Naive thymus-derived CD4-positive, alpha-beta T cell (primary cell): ENCODE measurements around the gene NIPAL3. TPM values are rescaled to one million over a fixed set of nuclear protein-coding genes. Genes with fewer than 3 reads are reported as not detected.

ENCODE experiments used
- ATAC-seq: fragments of 150-1000 bp; cut with Tn5 transposase; 2 replicates; pipeline ENCODE4 v1.10.0; 2021; ENCODE audit warnings: mild to moderate bottlenecking, moderate library complexity
- CTCF ChIA-PET: fragments of 350-600 bp; sonication (Branson Sonifier 250); formaldehyde crosslinking; loops from one replicate; lab custom pipeline; 2021; ENCODE audit warnings: antibody characterized with exemption; lab: Charles Lee
- POLR2A ChIA-PET: fragments of 350-600 bp; sonication (Branson Sonifier 250); formaldehyde crosslinking; loops from one replicate; lab custom pipeline; 2021; ENCODE audit warnings: antibody characterized with exemption, inconsistent platforms; lab: Charles Lee
- DNase-seq, 9 donors: peaks; one replicate each; pipeline versions ENCODE4 v3.0.0 to v3.0.0-alpha.2; 2020 to 2022; ENCODE audit warnings: mixed read lengths in 1 of 9
- H3K27ac ChIP-seq: one replicate; pipeline ENCODE4 v1.7.0; 2013; ENCODE audit warnings: mild to moderate bottlenecking, low read depth, low read length, moderate library complexity
- H3K27me3 ChIP-seq, 2 donors: one replicate each; pipeline ENCODE4 v1.7.0; 2013; ENCODE audit warnings: low read length in 2 of 2, mild to moderate bottlenecking in 2 of 2, moderate library complexity in 2 of 2; ENCODE audit not compliant: control insufficient read depth in 2 of 2, insufficient read depth in 2 of 2
- H3K36me3 ChIP-seq, 3 experiments: 1 replicate in 2 of 3; 2 replicates in 1 of 3; pipeline ENCODE4 v1.7.0; 2013; ENCODE audit warnings: low read length in 3 of 3, mild to moderate bottlenecking in 3 of 3, moderate library complexity in 1 of 3; ENCODE audit not compliant: insufficient read depth in 3 of 3, control insufficient read depth in 2 of 3
- H3K4me1 ChIP-seq, 2 donors: one replicate each; pipeline ENCODE4 v1.7.0; 2013; ENCODE audit warnings: low read length in 2 of 2, mild to moderate bottlenecking in 2 of 2, moderate library complexity in 1 of 2; ENCODE audit not compliant: control insufficient read depth in 2 of 2, insufficient read depth in 2 of 2
- H3K4me3 ChIP-seq: 2 replicates; pipeline ENCODE4 v1.7.0; 2013; ENCODE audit warnings: mild to moderate bottlenecking, low read length
- H3K9me3 ChIP-seq, 3 experiments: 1 replicate in 2 of 3; 2 replicates in 1 of 3; pipeline ENCODE4 v1.7.0; 2013; ENCODE audit warnings: low read length in 3 of 3; ENCODE audit not compliant: control insufficient read depth in 2 of 3
- H3K27ac Mint-ChIP-seq, 9 donors: one replicate each; pipeline ENCODE4 v1.8.0; 2020 to 2022; ENCODE audit warnings: mixed read lengths in 9 of 9, mild to moderate bottlenecking in 8 of 9, moderate library complexity in 5 of 9, inconsistent platforms in 2 of 9
- H3K27me3 Mint-ChIP-seq, 5 donors: one replicate each; pipeline ENCODE4 v1.8.0; 2021 to 2022; ENCODE audit warnings: mixed read lengths in 5 of 5, mild to moderate bottlenecking in 1 of 5
- H3K36me3 Mint-ChIP-seq, 5 donors: one replicate each; pipeline ENCODE4 v1.8.0; 2020 to 2022; ENCODE audit warnings: mixed read lengths in 5 of 5, mild to moderate bottlenecking in 3 of 5, inconsistent platforms in 1 of 5
- H3K4me1 Mint-ChIP-seq, 7 donors: one replicate each; pipeline ENCODE4 v1.8.0; 2020 to 2022; ENCODE audit warnings: mixed read lengths in 7 of 7, mild to moderate bottlenecking in 3 of 7, inconsistent platforms in 1 of 7
- H3K4me3 Mint-ChIP-seq, 10 donors: one replicate each; pipeline ENCODE4 v1.8.0; 2020 to 2022; ENCODE audit warnings: mild to moderate bottlenecking in 10 of 10, mixed read lengths in 10 of 10, moderate library complexity in 6 of 10, inconsistent platforms in 2 of 10
- H3K9me3 Mint-ChIP-seq, 11 donors: one replicate each; pipeline ENCODE4 v1.8.0; 2020 to 2022; ENCODE audit warnings: mixed read lengths in 11 of 11, mild to moderate bottlenecking in 4 of 11, inconsistent platforms in 1 of 11, moderate library complexity in 1 of 11
- intact Hi-C, 2 donors: fragments of 100-400 bp; cut with micrococcal nuclease; formaldehyde crosslinking; loops; one replicate each; pipeline ENCODE4 v1.15.1; 2023
- polyA plus RNA-seq, 2 donors: library from polyadenylated mRNA; unstranded; fragments of 300-500 nt; fragmentation: Illumina TruSeq; gene quantifications; one replicate each; pipeline ENCODE4 v1.2.3, GENCODE V29; 2021
- total RNA-seq, 6 experiments: library from RNA in 5 of 6; stranded (reverse) in 5 of 6; gene quantifications; 1 replicate in 5 of 6; 2 replicates in 1 of 6; pipeline ENCODE4 v1.2.3 and lab custom pipeline; 2021 to 2026

NIPAL3 gene
- total and polyA plus RNA-seq, 7 experiments from 2014 or later, result 35.5 to 127 (median 63.7) TPM

DNA sequence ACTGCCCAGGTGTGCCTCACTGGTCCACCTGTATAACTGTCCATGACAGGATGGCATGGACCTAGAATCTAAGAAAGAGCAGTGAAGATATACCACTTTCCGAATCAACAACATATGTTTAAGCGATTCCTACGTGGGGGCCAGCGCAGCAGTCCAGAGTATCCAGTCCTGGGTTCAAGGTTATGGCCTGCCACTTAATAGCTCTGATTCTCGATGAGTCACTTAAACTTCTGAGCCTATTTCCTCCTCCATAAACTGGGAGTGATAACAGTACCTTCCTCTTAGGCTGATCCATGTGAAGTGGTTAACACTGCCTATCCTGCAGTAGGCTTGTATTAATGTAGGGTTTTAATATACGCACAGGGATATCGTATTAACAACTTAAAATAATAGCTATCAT, 4.9 kb upstream of the NIPAL3 start:
- no peak overlapping the region for H3K27ac ChIP-seq
- H3K27ac Mint-ChIP-seq, result no peak overlapping the region
- POLR2A ChIA-PET, result interaction anchor here (10.7 kb wide), 1 partner anchor 93 kb away, joined by 149 read pairs; the partner anchor contains the start of gene RCAN3
- peaks cover 0 to 4% (median 0%) of the 10 kb centered on the region in 11 donors for H3K9me3 Mint-ChIP-seq
- DNase-seq (no peak), ATAC-seq (no peak)
- H3K4me1 Mint-ChIP-seq, result peaks cover 15 to 46% (median 40%) of the 10 kb centered on the region in 7 donors
- H3K4me3 ChIP-seq, result no peak overlapping the region
- intact Hi-C loops, result loop anchor here in 1 of 2 donors (10.0 kb wide), 2 partner anchors 456 to 1154 kb away; partner anchors contain the start of gene PNRC2
- no peaks in the 10 kb centered on the region for H3K9me3 ChIP-seq
- H3K36me3 ChIP-seq, result peaks cover 0 to under 1% (median 0%) of the 10 kb centered on the region in 3 experiments
- CTCF ChIA-PET, result interaction anchor here (1.0 kb wide), 1 partner anchor 125 kb away, joined by 4 read pairs; no protein-coding TSS in a partner anchor
- H3K27me3 ChIP-seq, result no peaks in the 10 kb centered on the region
- H3K36me3 Mint-ChIP-seq, result peaks cover 0 to 14% (median 6%) of the 10 kb centered on the region in 5 donors
- peaks cover 0 to 4% (median 0%) of the 10 kb centered on the region in 5 donors for H3K27me3 Mint-ChIP-seq
- H3K4me3 Mint-ChIP-seq, result no peak overlapping the region
- H3K4me1 ChIP-seq, result peaks cover 10 to 15% of the 10 kb centered on the region in 2 donors

DNA sequence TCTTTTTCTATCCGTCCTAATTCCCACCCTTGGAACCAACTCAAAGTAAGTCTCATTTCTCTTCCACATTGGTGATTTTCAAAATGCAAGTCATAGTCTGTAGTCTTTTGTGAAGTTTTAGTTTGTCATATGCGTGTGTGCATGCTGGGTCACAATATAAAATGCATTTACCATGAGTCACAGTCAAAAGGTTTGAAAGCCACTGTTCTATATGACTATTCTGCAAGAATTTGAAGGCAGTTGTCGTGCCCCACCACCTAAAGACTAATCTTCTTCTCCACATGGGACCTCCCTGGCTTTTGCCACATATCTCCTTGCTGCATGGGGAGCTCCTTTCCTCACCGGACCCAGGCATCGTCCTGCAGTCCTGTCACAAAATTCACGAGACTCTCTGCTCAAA, 3.6 kb upstream of the NIPAL3 start:
- peaks cover 24 to 57% (median 49%) of the 10 kb centered on the region in 7 donors for H3K4me1 Mint-ChIP-seq
- no peak for DNase-seq
- intact Hi-C loops, result loop anchor here in 1 of 2 donors (2.0 to 10.0 kb wide), 3 partner anchors 13 to 1153 kb away; partner anchors contain the start of gene PNRC2
- no peak overlapping the region for H3K4me3 ChIP-seq
- H3K36me3 ChIP-seq, result peaks cover 0 to 4% (median 0%) of the 10 kb centered on the region in 3 experiments
- H3K36me3 Mint-ChIP-seq, result peaks cover 0 to 14% (median 6%) of the 10 kb centered on the region in 5 donors
- H3K4me1 ChIP-seq, result peaks cover 10 to 17% of the 10 kb centered on the region in 2 donors
- peak overlapping the region in 4 of 10 donors; percentile 28 to 100 (median 50) for H3K4me3 Mint-ChIP-seq
- peaks cover 0 to 4% (median 0%) of the 10 kb centered on the region in 11 donors for H3K9me3 Mint-ChIP-seq
- H3K27ac Mint-ChIP-seq, result peak overlapping the region in 4 of 9 donors; percentile 5 to 92 (median 41)
- POLR2A ChIA-PET, result interaction anchor here (0.5 to 10.7 kb wide), 4 partner anchors 9 to 1052 kb away, joined by 3 to 149 read pairs (median 4); partner anchors contain the start of gene RCAN3
- no peaks in the 10 kb centered on the region for H3K27me3 ChIP-seq
- H3K27ac ChIP-seq, result no peak overlapping the region
- H3K27me3 Mint-ChIP-seq, result peaks cover 0 to 4% (median 0%) of the 10 kb centered on the region in 5 donors
- CTCF ChIA-PET, result interaction anchor here (1.0 kb wide), 2 partner anchors 19 to 223 kb away, joined by 4 read pairs; no protein-coding TSS in a partner anchor
- ATAC-seq, result no peak
- no peaks in the 10 kb centered on the region for H3K9me3 ChIP-seq

DNA sequence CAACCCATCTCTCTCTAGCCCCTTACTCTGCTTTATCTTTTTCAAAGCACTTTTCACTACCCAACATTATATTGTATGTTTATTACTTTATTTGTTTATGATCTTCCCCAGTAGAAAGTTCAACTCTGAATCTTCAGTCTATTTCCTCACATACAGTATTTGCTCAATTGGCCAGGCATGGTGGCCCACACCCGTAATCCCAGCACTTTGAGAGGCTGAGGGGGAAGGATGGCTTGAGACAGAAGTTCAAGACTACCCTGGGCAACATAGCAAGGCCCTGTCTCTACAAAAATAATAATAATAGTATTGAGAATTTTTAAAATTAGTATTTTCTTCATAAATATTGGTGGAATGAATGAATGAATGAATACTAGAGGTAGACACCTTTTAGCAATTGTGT, 3.2 kb upstream of the NIPAL3 start:
- Histone ChIP-seq H3K9me3 (no peaks in the 10 kb centered on the region), H3K27me3 (no peaks in the 10 kb centered on the region), H3K4me3 (no peak overlapping the region), H3K36me3 (peaks cover 0 to 4% (median 0%) of the 10 kb centered on the region in 3 experiments), H3K27ac (no peak overlapping the region), H3K4me1 (peaks cover 14 to 22% of the 10 kb centered on the region in 2 donors)
- ChIA-PET POLR2A (interaction anchor here (0.5 to 10.7 kb wide), 7 partner anchors 9 to 1052 kb away, joined by 3 to 149 read pairs (median 4); partner anchors contain the start of gene RCAN3), CTCF (interaction anchor here (1.0 to 1.1 kb wide), 3 partner anchors 19 to 223 kb away, joined by 3 to 4 read pairs (median 4); no protein-coding TSS in a partner anchor)
- peaks cover 0 to 4% (median 0%) of the 10 kb centered on the region in 11 donors for H3K9me3 Mint-ChIP-seq
- H3K4me1 Mint-ChIP-seq, result peaks cover 28 to 61% (median 53%) of the 10 kb centered on the region in 7 donors
- peaks cover 0 to 4% (median 0%) of the 10 kb centered on the region in 5 donors for H3K27me3 Mint-ChIP-seq
- H3K36me3 Mint-ChIP-seq, result peaks cover 0 to 14% (median 6%) of the 10 kb centered on the region in 5 donors
- peak overlapping the region in 4 of 9 donors; percentile 24 to 92 (median 71) for H3K27ac Mint-ChIP-seq
- intact Hi-C loops, result loop anchor here in 1 of 2 donors (2.0 to 10.0 kb wide), 3 partner anchors 14 to 1152 kb away; partner anchors contain the start of gene PNRC2
- DNase-seq (no peak), ATAC-seq (no peak)
- peak overlapping the region in 8 of 10 donors; percentile 2 to 100 (median 90) for H3K4me3 Mint-ChIP-seq

DNA sequence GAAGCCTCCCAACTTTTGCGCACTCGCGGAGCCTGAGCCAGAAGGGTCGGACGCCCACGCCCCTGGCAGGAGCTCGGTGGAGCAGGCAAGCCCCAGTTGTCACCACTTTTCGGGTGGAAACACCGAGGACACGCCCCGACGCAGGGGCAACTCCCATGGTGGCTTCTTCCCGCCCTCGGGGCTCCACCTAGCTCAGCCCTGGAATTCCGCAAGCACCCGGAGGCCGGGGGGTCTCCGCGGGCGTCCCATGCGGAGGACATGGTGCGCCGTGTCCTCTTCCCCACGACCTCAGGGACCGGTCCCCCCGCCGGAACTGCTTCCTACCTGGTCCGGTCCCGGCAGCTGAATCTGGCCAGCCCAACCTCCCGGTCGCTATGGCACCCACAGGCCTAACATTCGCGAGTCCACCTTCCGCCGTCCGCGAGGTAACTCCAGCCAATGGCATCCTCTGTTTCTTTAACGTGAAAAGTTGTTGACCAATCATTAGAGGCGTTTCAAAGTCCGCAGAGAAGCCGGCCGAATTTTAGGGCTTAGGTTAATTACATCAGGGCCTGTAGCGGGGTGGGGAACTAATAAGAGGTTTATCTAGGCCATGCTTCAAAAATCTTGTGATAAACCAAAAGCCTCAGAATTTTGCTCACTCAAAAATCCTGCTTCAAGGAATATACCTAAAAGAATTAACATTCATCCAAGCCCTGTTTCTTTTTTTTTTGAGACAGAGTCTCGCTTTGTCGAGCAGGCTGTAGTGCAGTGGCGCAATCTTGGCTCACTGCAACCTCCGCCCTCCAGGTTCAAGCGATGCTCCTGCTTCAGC, 2.0 kb upstream of the NIPAL3 start, which contains the start of gene STPG1:
TSS of gene STPG1 (minus strand) at position 433 of the 814 bp plus-strand sequence. CDS start 12,394 bp downstream, outside the sequence.
- ChIA-PET CTCF (interaction anchor here (0.6 to 6.1 kb wide), 13 partner anchors 14 to 217 kb away, joined by 3 to 43 read pairs (median 4); no protein-coding TSS in a partner anchor), POLR2A (interaction anchor here (0.6 to 10.7 kb wide), 8 partner anchors 9 to 174 kb away, joined by 3 to 149 read pairs (median 6); partner anchors contain the start of gene RCAN3)
- intact Hi-C loops, result loop anchor here in 1 of 2 donors (2.0 to 10.0 kb wide), 4 partner anchors 15 to 1151 kb away; partner anchors contain the start of gene PNRC2
- no peaks in the 10 kb centered on the region for H3K27me3 ChIP-seq
- no peaks in the 10 kb centered on the region for H3K27me3 Mint-ChIP-seq
- peaks cover 0 to 2% (median 0%) of the 10 kb centered on the region in 11 donors for H3K9me3 Mint-ChIP-seq
- peak within 1 kb of the TSS; percentile 88 to 100 (median 98) for H3K4me3 Mint-ChIP-seq
- peak; percentile 44 for ATAC-seq
- H3K36me3 ChIP-seq, result peaks cover 0 to 4% (median 0%) of the 10 kb centered on the region in 3 experiments
- H3K36me3 Mint-ChIP-seq, result peaks cover 0 to 5% (median 3%) of the 10 kb centered on the region in 5 donors
- H3K4me1 Mint-ChIP-seq, result peaks cover 34 to 73% (median 63%) of the 10 kb centered on the region in 7 donors
- peak within 1 kb of the TSS; percentile 83 to 99 (median 90) for H3K27ac Mint-ChIP-seq
- H3K27ac ChIP-seq, result peak within 1 kb of the TSS; percentile 78
- no peaks in the 10 kb centered on the region for H3K9me3 ChIP-seq
- H3K4me3 ChIP-seq, result peak within 1 kb of the TSS; percentile 79
- peaks cover 23 to 32% of the 10 kb centered on the region in 2 donors for H3K4me1 ChIP-seq
- DNase-seq, result peak; percentile 46 to 81 (median 72)

DNA sequence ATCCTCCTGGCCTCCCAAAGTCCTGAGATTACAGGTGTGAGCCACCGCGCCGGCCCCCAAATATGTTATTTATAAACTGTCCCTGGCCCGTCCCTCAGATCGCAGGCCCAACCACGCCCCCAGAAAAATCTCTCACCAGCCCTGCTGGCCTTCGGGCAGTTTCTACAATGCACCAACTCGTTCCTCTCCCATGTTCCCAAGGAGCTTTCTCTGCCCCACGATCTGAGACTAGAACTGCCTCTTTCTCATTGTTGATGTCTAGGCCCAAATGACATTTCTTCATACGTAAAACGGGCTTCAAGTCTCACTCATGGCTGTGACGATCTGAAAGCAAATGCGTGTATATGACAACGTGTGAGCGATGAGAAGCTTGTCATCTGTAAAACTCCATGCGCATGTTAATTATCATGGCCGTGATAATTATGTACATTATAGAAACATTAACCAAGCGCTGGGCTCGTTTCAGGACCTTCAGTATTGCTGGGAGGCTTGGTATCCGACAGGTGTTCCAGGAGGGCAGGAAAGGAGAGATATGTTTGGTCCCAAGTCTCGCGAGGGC, 748 bp upstream of the NIPAL3 start:
- peaks cover 23 to 44% of the 10 kb centered on the region in 2 donors for H3K4me1 ChIP-seq
- peaks cover 0 to 12% (median 4%) of the 10 kb centered on the region in 3 experiments for H3K36me3 ChIP-seq
- no peak for DNase-seq
- ChIA-PET CTCF (interaction anchor here (0.7 to 6.1 kb wide), 37 partner anchors 9 to 420 kb away, joined by 3 to 43 read pairs (median 5); partner anchors contain the start of gene RCAN3), POLR2A (interaction anchor here (0.8 to 10.7 kb wide), 22 partner anchors 9 to 818 kb away, joined by 3 to 149 read pairs (median 6); partner anchors contain the start of genes RCAN3, SRRM1 and SYF2)
- Mint-ChIP-seq H3K4me3 (peak overlapping the region; percentile 95 to 100 (median 98)), H3K9me3 (peaks cover 0 to 2% (median 0%) of the 10 kb centered on the region in 11 donors), H3K27ac (peak overlapping the region; percentile 75 to 99 (median 88)), H3K36me3 (peaks cover 4 to 16% (median 10%) of the 10 kb centered on the region in 5 donors), H3K27me3 (no peaks in the 10 kb centered on the region), H3K4me1 (peaks cover 47 to 86% (median 75%) of the 10 kb centered on the region in 7 donors)
- H3K9me3 ChIP-seq, result no peaks in the 10 kb centered on the region
- H3K27me3 ChIP-seq, result no peaks in the 10 kb centered on the region
- peak overlapping the region; percentile 39 for H3K27ac ChIP-seq
- ATAC-seq, result no peak
- peak overlapping the region; percentile 19 for H3K4me3 ChIP-seq
- intact Hi-C loops, result loop anchor here (1.0 to 10.0 kb wide), 17 partner anchors 23 to 1150 kb away; partner anchors contain the start of genes RCAN3 (in 2 of the 2), CLIC4 (in 1 of the 2), PNRC2 (in 1 of the 2) and SRRM1 (in 1 of the 2)
